ENCODE data around the gene ZNHIT2. TPM values are rescaled to one million over a fixed set of nuclear protein-coding genes. Genes with fewer than 3 reads are reported as not detected.

Gene ZNHIT2
- total RNA-seq, 1 donor, result 11.2 TPM

GRCh38 chr11:65130631-65131416, 13.3 kb upstream of the ZNHIT2 start:
- no peak overlapping the region for H3K4me3 ChIP-seq (ENCODE audit: low read depth, low read length)
- no peak for TF ChIP-seq CTCF (IDR thresholded peaks at IDR 0.05; ENCODE audit: insufficient read depth, low read depth, low read length)
- DNase-seq (ENCODE audit: low read depth), result no peak

- H3K4me3 ChIP-seq (ENCODE audit: low read depth, low read length), result no peak overlapping the region
- TF ChIP-seq CTCF (IDR thresholded peaks at IDR 0.05; ENCODE audit: insufficient read depth, low read depth, low read length), result no peak
- DNase-seq (ENCODE audit: low read depth), result no peak
These were observed 12.3 kb upstream of the ZNHIT2 start for GRCh38 chr11:65129649-65130441.

- DNase-seq (ENCODE audit: low read depth), result no peak
- no peak overlapping the region for H3K4me3 ChIP-seq (ENCODE audit: low read depth, low read length)
- TF ChIP-seq CTCF (IDR thresholded peaks at IDR 0.05; ENCODE audit: insufficient read depth, low read depth, low read length), result no peak
These were observed 11.0 kb upstream of the ZNHIT2 start for GRCh38 chr11:65128182-65129145.

GRCh38 chr11:65127473-65128181, 10.1 kb upstream of the ZNHIT2 start:
- TF ChIP-seq CTCF (IDR thresholded peaks at IDR 0.05; ENCODE audit: insufficient read depth, low read depth, low read length), result no peak
- no peak overlapping the region for H3K4me3 ChIP-seq (ENCODE audit: low read depth, low read length)
- DNase-seq (ENCODE audit: low read depth), result no peak

- DNase-seq (ENCODE audit: low read depth), result no peak
- no peak overlapping the region for H3K4me3 ChIP-seq (ENCODE audit: low read depth, low read length)
- TF ChIP-seq CTCF (IDR thresholded peaks at IDR 0.05; ENCODE audit: insufficient read depth, low read depth, low read length), result no peak
These were observed 9.2 kb upstream of the ZNHIT2 start for GRCh38 chr11:65126624-65127274.
